Measurements from ENCODE around the gene NR1H2.

Gene NR1H2

DNA sequence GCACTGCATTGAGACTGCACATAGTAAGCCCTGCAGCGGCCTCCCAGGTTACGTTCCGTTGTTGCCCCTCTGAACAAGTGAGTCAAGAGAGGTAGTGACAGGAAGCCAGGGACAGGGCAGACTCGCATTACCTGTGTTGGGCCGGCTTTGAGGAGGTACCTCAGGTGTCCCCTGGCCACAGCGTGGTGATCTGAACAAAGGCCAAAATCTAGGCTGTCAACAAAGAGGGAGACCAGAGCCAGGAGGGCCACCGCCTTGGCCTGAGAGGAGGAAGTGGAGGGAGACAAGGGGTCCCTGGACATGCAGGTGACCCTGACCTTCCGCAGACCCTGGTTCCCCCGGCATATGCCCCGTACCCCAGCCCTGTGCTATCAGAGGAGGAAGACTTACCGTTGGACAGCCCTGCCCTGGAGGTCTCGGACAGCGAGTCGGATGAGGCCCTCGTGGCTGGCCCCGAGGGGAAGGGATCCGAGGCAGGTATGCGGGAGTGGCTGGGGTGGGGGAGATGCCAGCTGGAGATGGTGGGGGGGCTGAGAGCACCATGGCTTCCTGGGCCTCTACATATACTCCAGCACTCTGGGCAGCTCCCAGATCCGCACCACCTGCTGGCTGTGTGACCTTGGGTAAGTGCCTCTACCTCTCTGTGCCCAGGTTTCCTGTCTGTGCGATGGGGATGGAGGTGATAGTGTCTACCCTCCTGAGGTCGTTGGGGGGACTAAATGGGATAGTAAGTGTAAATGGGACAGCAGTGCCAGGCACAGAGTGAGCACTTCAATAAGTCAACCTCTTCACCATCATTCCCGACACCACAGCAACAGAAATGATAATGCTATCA lies 47.2 kb downstream of the NR1H2 start:
- DNase-seq (ENCODE audit: low spot score), result no peak

- DNase-seq (ENCODE audit: low spot score), result no peak
These were observed 49.3 kb downstream of the NR1H2 start for GRCh38 chr19:50425581-50425980.

GRCh38 chr19:50427318-50427925 lies 51.2 kb downstream of the NR1H2 start:
- DNase-seq (ENCODE audit: low spot score), result no peak

GRCh38 chr19:50427997-50428425 lies 51.8 kb downstream of the NR1H2 start:
- DNase-seq (ENCODE audit: low spot score), result no peak

DNA sequence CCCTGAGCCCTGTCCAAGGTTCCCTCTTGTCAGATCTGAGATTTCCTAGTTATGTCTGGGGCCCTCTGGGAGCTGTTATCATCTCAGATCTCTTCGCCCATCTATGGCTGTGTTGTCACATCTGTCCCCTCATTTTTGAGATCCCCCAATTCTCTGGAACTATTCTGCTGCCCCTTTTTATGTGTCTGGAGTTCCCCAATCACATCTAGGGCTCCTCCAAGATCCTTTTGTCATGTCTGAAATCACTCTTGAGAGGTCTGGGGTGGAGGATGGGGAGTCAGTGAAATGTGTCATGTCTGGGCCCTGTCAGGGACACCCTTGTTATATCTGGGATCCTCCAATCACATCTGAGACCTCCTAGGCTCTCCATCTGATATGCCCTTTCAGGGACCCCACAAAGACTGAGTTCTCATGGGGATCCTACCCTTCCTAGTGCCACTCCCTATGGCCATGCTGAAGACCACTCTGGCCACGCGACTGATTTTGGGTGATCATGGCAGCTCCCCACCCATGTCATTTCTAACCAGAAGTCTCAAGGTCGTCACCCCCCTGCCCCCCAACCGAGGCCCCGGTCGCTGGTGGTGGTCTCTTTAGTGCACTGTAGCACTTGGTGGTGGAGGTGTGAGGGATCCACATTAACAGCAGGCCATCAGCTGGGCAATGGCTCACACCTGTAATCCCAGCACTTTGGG lies 52.7 kb downstream of the NR1H2 start:
- DNase-seq (ENCODE audit: low spot score), result no peak

GRCh38 chr19:50430888-50431342 lies 54.7 kb downstream of the NR1H2 start:
- DNase-seq (ENCODE audit: low spot score), result no peak

DNA sequence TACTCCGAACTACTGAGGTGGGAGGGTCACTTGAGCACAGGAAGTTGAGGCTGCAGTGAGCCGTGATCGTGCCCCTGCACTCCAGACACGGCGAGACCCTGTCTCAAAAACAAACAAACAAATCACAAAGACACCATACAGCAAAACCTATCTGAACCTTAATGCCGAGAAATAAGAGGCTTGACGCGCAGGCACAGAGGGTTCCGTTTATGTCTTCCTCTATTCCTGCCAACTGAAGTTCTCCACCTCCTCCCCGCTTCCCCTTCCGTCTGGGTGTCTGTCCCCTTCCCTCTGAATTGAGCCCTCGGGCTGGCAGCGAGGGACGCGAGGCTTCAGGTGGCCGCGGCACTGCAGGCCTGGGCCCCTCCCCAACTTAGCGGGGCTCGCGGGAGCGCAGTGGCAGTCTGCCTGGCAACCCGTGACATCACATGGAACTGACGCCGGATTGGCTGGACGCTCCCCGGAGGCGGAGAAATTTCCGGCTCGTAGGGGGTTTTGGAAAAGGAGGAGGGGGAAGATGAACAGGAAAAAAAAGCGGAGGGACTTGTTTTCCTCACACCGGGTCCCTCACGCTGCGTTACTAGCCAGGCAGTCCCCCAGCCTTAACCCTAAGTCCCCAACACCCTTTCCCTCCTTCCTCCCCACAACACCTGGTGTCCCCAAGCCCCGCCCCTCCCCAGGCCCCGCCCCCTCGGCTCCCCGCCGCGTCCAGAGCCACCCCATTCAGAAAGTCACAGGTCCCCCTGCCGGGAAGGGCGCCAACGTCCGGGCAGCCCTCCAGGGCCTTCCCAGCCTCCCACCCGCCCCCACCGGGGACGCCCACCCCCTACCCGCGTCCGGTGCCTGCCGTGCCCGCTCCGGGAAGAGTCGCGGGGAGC lies 55.3 kb downstream of the NR1H2 start:
- peak; percentile 69 for DNase-seq (ENCODE audit: low spot score)

- peak; percentile 45 for DNase-seq (ENCODE audit: low spot score)
These were observed 56.2 kb downstream of the NR1H2 start, which contains the start of gene MYBPC2 for GRCh38 chr19:50432221-50433028. Gene MYBPC2 (plus strand): TSS chr19:50432892. CDS start chr19:50432954, 62 bp downstream.

Data from SW480 (cell line).